Activated CD4-positive, alpha-beta T cell treated with anti-CD3 and anti-CD28 coated beads, Interleukin-2, amount 10 ng/mL, durations not matched to agents 24 days and 14 days (primary cell): ENCODE results near the gene GNPTG. TPM values are rescaled to one million over a fixed set of nuclear protein-coding genes. Genes with fewer than 3 reads are reported as not detected.
A peak's percentile ranks its signal among the peaks of the same experiment; 100 is the strongest.

ENCODE experiments used
- DNase-seq: peaks from one replicate; pipeline ENCODE4 v3.0.0; 2022
- H3K27ac Mint-ChIP-seq: one replicate; pipeline ENCODE4 v1.8.0; 2022; ENCODE audit warnings: mild to moderate bottlenecking, mixed read lengths
- H3K27me3 Mint-ChIP-seq: one replicate; pipeline ENCODE4 v1.8.0; 2022; ENCODE audit warnings: mixed read lengths
- H3K36me3 Mint-ChIP-seq: one replicate; pipeline ENCODE4 v1.8.0; 2022; ENCODE audit warnings: low read depth, mild to moderate bottlenecking, mixed read lengths
- H3K4me1 Mint-ChIP-seq: one replicate; pipeline ENCODE4 v1.8.0; 2021; ENCODE audit warnings: mixed read lengths
- H3K4me3 Mint-ChIP-seq: one replicate; pipeline ENCODE4 v1.8.0; 2022; ENCODE audit warnings: mild to moderate bottlenecking, moderate library complexity, mixed read lengths
- H3K9me3 Mint-ChIP-seq: one replicate; pipeline ENCODE4 v1.8.0; 2021; ENCODE audit warnings: mixed read lengths
- intact Hi-C: fragments of 100-400 bp; cut with micrococcal nuclease; formaldehyde crosslinking; loops from one replicate; pipeline ENCODE4 v1.15.1; 2023
- total RNA-seq: library from RNA; stranded (reverse); gene quantifications from 2 replicates; pipeline ENCODE4 v1.2.3, GENCODE V29; 2022

The GNPTG gene
- total RNA-seq, 1 donor from 2014 or later = 23.9 TPM

DNA sequence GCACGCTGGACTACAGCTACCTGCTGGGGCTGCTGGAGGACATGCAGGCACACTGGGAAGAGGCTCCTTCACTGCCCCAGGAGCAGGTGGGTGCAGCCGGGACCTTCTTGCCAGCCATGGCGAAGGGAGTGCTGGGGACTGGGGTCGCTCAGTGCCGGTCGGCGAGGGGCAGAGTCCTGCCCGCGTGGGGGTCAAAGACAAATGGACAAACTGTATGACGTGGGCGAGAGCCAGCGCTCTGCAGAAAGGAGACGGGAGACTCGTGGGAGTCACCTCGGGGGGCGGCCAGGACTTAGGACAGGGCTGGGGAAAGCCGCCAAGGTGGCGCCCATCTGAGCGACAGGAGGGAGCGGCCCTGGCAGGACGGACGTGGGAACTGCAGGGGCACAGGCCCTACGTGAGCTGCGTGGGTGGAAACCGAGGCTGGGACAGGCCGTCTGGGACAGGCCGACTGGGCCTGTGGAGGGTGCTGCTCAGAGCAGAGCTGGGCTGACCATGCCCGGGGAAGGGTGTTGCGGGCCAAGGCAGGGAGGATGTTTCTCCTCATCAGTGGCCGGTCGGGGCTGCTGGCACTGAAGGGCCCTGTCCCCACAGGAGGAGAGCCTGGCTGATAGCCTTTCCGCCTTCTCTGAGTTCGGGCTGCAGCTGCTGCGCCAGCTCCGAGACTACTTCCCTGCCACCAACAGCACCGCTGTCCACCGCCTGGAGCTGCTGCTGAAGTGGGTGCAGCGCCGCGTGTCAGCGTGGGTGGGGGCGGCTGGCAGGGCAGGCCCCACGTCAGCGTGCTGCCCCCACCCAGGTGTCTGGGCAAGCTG lies 8.1 kb upstream of the GNPTG start:
- intact Hi-C loops = loop anchor here (2.0 kb wide), 2 partner anchors 35 to 361 kb away; partner anchors contain the start of gene UBE2I
- Mint-ChIP-seq H3K27me3 (no peaks in the 10 kb centered on the region), H3K27ac (no peak overlapping the region), H3K4me1 (peaks cover 11% of the 10 kb centered on the region), H3K36me3 (peaks cover under 1% of the 10 kb centered on the region), H3K4me3 (peak overlapping the region; percentile 78), H3K9me3 (no peaks in the 10 kb centered on the region)
- no peak for DNase-seq

DNA sequence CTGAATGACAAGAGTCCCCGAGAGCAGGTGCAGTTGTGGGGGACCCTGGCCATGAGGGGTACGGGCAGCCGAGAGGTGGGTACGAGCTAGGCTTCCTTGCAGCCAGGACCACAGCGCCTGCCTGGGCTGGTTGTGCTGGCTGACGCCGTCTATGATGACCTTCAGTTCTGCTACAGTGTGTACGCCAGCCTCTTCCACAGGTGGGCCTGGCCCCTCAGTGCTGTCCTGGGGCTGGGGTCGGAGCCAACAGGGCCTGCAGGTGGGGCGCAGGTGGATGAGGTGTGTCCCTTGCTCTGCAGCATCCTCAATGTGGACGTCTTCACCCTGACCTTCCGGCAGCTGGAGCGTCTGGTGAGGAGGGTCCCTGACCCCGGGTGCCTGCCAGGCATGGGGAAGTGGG lies 7.2 kb upstream of the GNPTG start:
- intact Hi-C loops = no loop called here
- H3K36me3 Mint-ChIP-seq = peaks cover 3% of the 10 kb centered on the region
- H3K27ac Mint-ChIP-seq = no peak overlapping the region
- H3K27me3 Mint-ChIP-seq = no peaks in the 10 kb centered on the region
- H3K4me1 Mint-ChIP-seq = peaks cover 11% of the 10 kb centered on the region
- no peak overlapping the region for H3K4me3 Mint-ChIP-seq
- no peaks in the 10 kb centered on the region for H3K9me3 Mint-ChIP-seq
- no peak for DNase-seq

DNA sequence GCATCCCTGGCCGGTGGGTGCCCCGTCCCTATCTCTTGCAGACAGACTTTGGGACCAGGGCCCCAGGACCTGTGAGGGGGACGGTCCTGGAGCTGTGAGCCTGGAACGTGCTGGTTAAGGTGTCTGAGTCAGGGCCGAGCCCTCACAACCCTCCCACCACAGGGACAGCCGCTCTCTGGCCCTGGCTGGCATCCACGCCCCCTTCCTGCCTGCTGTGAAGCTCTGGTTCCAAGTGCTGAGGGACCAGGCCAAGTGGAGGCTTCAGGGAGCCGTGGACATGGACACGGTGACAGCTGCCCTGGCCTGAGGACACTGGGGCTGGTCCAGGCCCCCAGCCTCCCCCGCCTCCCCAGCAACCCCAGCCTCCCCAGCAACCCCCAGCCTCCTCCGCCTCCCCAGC lies 6.6 kb upstream of the GNPTG start:
- Mint-ChIP-seq H3K9me3 (no peaks in the 10 kb centered on the region), H3K36me3 (peaks cover 3% of the 10 kb centered on the region), H3K27me3 (no peaks in the 10 kb centered on the region), H3K27ac (no peak overlapping the region), H3K4me1 (peaks cover 13% of the 10 kb centered on the region), H3K4me3 (no peak overlapping the region)
- no peak for DNase-seq
- intact Hi-C loops = no loop called here

DNA sequence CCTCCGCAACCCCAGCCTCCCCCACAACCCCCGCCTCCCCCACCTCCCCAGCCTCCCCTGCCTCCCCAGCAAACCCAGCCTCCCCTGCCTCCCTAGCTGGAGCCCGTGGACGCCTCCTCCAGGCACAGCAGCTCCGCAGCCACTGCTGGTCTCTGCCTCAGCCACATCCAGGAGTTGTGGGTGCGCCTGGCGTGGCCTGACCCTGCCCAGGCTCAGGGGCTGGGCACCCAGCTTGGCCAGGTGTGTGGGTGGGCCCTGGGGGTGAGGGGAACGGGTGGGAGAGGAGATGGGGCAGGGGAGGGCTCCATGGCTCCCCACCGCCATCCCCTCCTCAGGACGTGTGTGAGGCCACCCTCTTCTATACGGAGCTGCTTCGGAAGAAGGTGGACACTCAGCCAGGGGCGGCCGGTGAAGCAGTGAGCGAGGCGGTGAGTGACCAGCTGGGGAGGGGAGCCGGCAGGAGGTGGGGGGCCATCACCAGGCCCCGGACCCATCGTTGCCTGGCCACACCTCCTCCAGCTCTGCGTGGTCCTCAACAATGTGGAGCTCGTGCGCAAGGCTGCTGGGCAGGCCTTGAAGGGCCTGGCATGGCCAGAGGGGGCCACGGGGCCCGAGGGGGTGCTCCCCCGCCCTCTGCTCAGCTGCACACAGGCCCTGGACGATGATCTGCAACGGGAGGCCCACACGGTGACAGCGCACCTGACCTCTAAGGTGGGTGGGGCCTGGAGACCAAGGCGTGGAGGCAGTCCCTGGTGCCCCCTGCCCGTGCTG lies 5.9 kb upstream of the GNPTG start:
- no peaks in the 10 kb centered on the region for H3K27me3 Mint-ChIP-seq
- intact Hi-C loops = no loop called here
- DNase-seq = no peak
- no peak overlapping the region for H3K27ac Mint-ChIP-seq
- H3K4me3 Mint-ChIP-seq = no peak overlapping the region
- H3K4me1 Mint-ChIP-seq = peaks cover 20% of the 10 kb centered on the region
- peaks cover 5% of the 10 kb centered on the region for H3K36me3 Mint-ChIP-seq
- H3K9me3 Mint-ChIP-seq = no peaks in the 10 kb centered on the region

DNA sequence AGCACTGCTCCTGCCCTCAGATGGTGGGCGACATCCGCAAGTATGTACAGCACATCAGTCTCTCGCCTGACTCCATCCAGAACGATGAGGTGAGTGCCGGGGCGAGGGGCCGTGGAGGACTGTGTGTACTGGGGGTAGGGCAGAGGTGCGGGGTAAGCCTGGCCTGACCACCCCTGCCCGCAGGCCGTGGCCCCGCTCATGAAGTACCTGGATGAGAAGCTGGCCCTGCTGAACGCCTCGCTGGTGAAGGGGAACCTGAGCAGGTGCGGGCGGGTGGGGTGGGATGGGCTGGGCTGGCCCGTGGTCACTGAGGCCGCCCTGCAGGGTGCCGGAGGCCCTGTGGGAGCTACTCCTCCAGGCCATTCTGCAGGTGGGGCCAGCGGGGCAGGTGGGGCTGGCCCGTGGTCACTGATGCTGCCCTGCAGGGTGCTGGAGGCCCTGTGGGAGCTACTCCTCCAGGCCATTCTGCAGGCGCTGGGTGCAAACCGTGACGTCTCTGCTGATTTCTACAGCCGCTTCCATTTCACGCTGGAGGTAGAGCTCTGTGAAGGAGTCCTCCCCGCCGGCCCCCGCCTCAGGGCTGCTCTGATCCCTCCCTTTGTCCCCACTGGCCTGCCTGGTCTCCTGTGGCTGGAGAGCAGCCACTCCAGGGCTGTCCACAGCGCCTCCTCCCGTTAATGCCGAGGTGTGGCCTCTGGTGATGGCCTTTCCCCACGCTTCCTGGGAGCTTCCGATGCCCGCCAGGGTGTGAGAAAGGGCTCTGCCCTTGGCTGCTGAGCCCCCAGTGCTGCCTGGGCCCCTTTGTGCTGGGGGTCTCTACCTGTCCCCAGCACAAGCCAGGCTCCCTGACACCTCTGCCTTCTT lies 5.1 kb upstream of the GNPTG start:
- intact Hi-C loops = no loop called here
- no peaks in the 10 kb centered on the region for H3K9me3 Mint-ChIP-seq
- H3K4me3 Mint-ChIP-seq = no peak overlapping the region
- H3K36me3 Mint-ChIP-seq = peaks cover 6% of the 10 kb centered on the region
- DNase-seq = no peak
- H3K27me3 Mint-ChIP-seq = no peaks in the 10 kb centered on the region
- H3K4me1 Mint-ChIP-seq = peaks cover 20% of the 10 kb centered on the region
- no peak overlapping the region for H3K27ac Mint-ChIP-seq

DNA sequence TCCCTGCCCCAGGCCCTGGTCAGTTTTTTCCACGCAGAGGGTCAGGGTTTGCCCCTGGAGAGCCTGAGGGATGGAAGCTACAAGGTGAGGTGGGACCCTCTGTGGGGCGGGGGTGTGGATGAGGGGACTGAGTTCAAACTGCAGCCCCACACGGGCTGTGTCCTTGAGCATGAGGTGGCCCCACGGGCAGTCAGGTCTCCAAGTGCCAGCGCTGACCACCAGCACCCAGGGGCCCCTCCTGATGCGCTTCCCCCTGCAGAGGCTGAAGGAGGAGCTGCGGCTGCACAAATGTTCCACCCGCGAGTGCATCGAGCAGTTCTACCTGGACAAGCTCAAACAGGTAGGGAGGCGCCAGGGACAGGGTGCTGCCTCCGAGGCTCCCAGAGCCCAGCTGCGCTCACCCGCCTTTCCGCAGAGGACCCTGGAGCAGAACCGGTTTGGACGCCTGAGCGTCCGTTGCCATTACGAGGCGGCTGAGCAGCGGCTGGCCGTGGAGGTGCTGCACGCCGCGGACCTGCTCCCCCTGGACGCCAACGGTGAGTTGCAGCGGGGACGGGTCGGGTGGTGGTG lies 4.4 kb upstream of the GNPTG start:
- Mint-ChIP-seq H3K27me3 (no peaks in the 10 kb centered on the region), H3K36me3 (peaks cover 6% of the 10 kb centered on the region), H3K4me3 (no peak overlapping the region), H3K27ac (no peak overlapping the region), H3K9me3 (no peaks in the 10 kb centered on the region), H3K4me1 (peaks cover 21% of the 10 kb centered on the region)
- no peak for DNase-seq
- intact Hi-C loops = no loop called here

DNA sequence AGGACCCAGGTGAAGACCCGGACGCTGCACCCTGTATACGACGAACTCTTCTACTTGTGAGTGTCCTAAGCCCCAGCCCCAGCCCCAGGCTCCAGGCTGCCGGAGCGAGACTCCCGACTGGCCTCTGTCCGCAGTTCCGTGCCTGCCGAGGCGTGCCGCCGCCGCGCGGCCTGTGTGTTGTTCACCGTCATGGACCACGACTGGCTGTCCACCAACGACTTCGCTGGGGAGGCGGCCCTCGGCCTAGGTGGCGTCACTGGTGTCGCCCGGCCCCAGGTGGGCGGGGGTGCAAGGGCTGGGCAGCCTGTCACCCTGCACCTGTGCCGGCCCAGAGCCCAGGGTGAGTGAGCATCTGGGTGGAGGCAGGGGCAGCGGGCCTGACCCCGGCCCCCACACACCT lies 3.8 kb upstream of the GNPTG start:
- Mint-ChIP-seq H3K4me1 (peaks cover 20% of the 10 kb centered on the region), H3K27ac (no peak overlapping the region), H3K4me3 (no peak overlapping the region), H3K9me3 (no peaks in the 10 kb centered on the region), H3K36me3 (peaks cover 6% of the 10 kb centered on the region), H3K27me3 (no peaks in the 10 kb centered on the region)
- intact Hi-C loops = no loop called here
- DNase-seq = no peak

DNA sequence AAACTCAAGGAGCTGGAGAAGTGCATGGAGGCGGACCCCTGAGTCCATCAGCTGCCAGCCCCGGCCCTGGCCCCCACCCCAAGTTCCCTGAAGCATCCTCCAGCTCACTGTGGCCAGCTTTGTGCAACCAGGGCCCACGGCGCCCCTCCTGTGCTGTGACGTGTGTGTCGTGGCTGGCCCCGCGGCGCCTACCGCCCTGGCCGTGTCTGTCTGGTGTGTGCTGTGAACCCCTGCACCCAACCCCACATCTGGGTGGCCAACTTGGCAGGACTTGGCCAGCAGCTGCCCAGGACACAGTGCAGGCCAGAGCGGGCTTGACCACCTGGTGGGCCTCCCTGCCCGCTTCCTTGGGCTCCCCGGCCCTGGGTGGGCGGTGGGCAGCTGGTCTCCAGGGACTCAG lies 3.3 kb upstream of the GNPTG start:
- DNase-seq = no peak
- no peaks in the 10 kb centered on the region for H3K27me3 Mint-ChIP-seq
- H3K27ac Mint-ChIP-seq = no peak overlapping the region
- H3K9me3 Mint-ChIP-seq = no peaks in the 10 kb centered on the region
- intact Hi-C loops = no loop called here
- H3K4me1 Mint-ChIP-seq = peaks cover 19% of the 10 kb centered on the region
- H3K4me3 Mint-ChIP-seq = no peak overlapping the region
- peaks cover 6% of the 10 kb centered on the region for H3K36me3 Mint-ChIP-seq

DNA sequence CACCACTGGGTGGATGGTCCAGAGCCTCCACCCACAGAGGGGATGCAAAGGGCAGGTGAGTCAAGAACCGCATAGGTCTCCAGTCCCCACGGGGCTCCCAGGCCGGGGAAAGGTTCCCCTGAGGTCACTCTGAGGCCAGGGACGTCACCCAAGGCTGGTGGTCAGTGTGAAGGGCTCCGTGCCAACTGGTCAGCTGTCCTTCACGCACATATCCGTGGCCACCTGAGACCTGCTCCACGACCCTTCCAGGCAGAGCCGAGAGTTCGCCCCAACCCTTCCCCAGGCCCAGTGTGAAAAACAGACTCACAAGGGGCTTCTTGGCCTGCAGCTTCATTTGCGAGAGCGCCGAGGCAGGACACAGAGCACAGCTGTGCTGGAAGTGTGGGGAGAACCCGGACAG lies 2.8 kb upstream of the GNPTG start:
- no peaks in the 10 kb centered on the region for H3K9me3 Mint-ChIP-seq
- H3K27ac Mint-ChIP-seq = no peak overlapping the region
- H3K36me3 Mint-ChIP-seq = peaks cover 6% of the 10 kb centered on the region
- H3K4me3 Mint-ChIP-seq = no peak overlapping the region
- peaks cover 21% of the 10 kb centered on the region for H3K4me1 Mint-ChIP-seq
- intact Hi-C loops = no loop called here
- H3K27me3 Mint-ChIP-seq = no peaks in the 10 kb centered on the region
- no peak for DNase-seq

DNA sequence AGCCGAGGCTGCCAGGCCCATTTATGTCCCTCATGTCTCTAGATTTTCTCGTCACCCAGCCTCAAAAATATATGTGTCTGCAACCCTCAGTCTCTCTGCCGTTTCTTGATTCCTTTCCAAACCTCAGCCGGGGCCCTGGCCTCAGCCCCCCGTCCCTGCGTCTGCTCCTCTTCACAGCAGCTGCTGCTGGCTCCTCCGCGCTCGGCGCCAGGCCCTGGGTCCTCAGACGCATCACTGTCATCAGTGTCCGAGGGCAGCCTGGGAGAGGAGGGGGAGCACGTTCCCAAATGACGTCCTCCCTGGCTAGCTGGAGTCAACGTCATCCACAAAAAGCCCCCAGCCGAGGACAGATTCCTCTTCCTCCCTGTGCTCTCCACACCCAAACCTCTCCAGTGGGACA lies 2.4 kb upstream of the GNPTG start:
- Mint-ChIP-seq H3K27me3 (no peaks in the 10 kb centered on the region), H3K4me3 (no peak overlapping the region), H3K27ac (no peak overlapping the region), H3K9me3 (no peaks in the 10 kb centered on the region), H3K4me1 (peaks cover 21% of the 10 kb centered on the region), H3K36me3 (peaks cover 6% of the 10 kb centered on the region)
- intact Hi-C loops = no loop called here
- no peak for DNase-seq

DNA sequence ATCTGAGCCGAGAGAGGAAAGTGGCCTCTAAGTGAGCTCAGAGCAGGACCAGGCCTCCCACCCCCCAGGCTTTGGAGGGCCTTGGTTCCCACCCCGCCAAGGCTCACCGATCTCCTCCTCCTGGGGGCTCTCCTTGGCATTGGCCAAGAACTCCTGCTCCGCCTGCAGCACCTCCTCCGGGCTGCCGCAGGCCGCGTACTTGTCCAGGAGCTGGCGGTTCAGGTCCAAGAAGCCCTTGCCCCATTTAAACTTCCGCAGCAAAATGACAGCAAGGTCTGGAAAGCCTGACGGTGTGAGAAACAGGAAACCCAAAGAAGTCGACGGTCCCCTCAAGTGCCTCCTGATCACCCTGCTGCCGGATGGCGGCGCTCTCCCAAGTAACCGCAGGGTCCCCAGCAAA lies 1.8 kb upstream of the GNPTG start:
- peak overlapping the region; percentile 8 for H3K27ac Mint-ChIP-seq
- no peaks in the 10 kb centered on the region for H3K27me3 Mint-ChIP-seq
- H3K4me3 Mint-ChIP-seq = peak overlapping the region; percentile 92
- intact Hi-C loops = loop anchor here (2.0 to 5.0 kb wide), 2 partner anchors 39 to 72 kb away; partner anchors contain the start of gene UQCC4
- DNase-seq = no peak
- H3K4me1 Mint-ChIP-seq = peaks cover 24% of the 10 kb centered on the region
- peaks cover 6% of the 10 kb centered on the region for H3K36me3 Mint-ChIP-seq
- no peaks in the 10 kb centered on the region for H3K9me3 Mint-ChIP-seq

DNA sequence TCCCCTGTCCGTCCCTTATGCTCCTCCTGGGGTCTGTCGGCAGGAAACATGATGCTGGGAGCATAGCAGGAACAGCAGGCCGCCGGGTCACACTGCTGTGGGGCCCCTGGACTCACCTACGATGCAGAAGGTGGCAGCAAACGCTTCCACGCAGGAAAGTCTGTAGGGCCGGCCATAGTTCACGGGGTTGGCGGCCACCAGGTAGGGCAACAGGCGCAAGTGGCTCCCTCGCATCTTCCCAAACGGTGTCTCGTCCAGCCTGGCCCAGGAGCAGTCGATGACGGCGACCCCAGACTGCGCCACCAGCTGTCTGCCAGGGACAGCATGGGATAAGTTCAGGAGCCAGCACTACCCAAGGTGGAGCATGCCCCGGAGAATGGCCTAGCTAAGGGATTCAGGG lies 1.0 kb upstream of the GNPTG start:
- Mint-ChIP-seq H3K27me3 (no peaks in the 10 kb centered on the region), H3K4me1 (peaks cover 27% of the 10 kb centered on the region), H3K4me3 (peak overlapping the region; percentile 92), H3K36me3 (peaks cover 8% of the 10 kb centered on the region), H3K27ac (peak overlapping the region; percentile 78), H3K9me3 (no peaks in the 10 kb centered on the region)
- no peak for DNase-seq
- intact Hi-C loops = loop anchor here (2.0 to 5.0 kb wide), 2 partner anchors 40 to 72 kb away; partner anchors contain the start of gene UQCC4

DNA sequence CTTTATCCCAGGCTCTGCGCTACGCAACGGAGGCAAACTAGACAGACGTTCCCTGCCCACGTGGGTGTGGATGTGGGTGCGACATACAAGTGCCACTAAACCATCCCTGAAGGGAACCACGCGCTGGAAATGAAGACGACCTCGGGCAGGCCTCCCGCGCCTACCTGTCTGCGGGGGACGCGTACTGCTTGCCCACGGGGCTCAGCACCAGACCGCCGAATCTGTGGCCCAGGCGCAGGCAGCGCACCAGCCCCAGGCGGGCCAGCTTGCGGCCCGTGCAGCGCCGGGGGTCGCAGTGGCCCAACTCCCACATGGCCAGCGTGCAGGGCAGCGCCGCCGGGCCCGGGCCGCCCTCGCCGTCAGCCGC lies 533 bp upstream of the GNPTG start:
- DNase-seq = no peak
- H3K4me3 Mint-ChIP-seq = peak overlapping the region; percentile 92
- intact Hi-C loops = loop anchor here (2.0 to 5.0 kb wide), 2 partner anchors 40 to 71 kb away; partner anchors contain the start of gene UQCC4
- no peaks in the 10 kb centered on the region for H3K27me3 Mint-ChIP-seq
- peaks cover 27% of the 10 kb centered on the region for H3K4me1 Mint-ChIP-seq
- no peaks in the 10 kb centered on the region for H3K9me3 Mint-ChIP-seq
- H3K27ac Mint-ChIP-seq = peak overlapping the region; percentile 78
- peaks cover 8% of the 10 kb centered on the region for H3K36me3 Mint-ChIP-seq
